Right renal cortex interstitium (tissue), 3 donors: ENCODE results near the gene EED. TPM values are rescaled to one million over a fixed set of nuclear protein-coding genes. Genes with fewer than 3 reads are reported as not detected.
"Not testable (repeated sequence)": the region's sequence is repeated elsewhere in the genome, so short reads cannot be mapped to it uniquely, and the experiment has no call there.

Experiments used
- DNase-seq, 3 donors: peaks; one replicate each; pipeline ENCODE4 v3.0.0-alpha.2; 2013; ENCODE audit warnings: low read depth in 3 of 3, low spot score in 2 of 3
- polyA plus RNA-seq, 3 donors: library from polyadenylated mRNA; unstranded; fragments of 120-200 nt; gene quantifications; one replicate each; pipeline ENCODE4 v1.2.1, GENCODE V29; 2013; ENCODE audit not compliant: insufficient read length in 3 of 3

EED gene
- polyA plus RNA-seq, 3 donors: 38.0 to 41.4 (median 38.3) TPM

DNA sequence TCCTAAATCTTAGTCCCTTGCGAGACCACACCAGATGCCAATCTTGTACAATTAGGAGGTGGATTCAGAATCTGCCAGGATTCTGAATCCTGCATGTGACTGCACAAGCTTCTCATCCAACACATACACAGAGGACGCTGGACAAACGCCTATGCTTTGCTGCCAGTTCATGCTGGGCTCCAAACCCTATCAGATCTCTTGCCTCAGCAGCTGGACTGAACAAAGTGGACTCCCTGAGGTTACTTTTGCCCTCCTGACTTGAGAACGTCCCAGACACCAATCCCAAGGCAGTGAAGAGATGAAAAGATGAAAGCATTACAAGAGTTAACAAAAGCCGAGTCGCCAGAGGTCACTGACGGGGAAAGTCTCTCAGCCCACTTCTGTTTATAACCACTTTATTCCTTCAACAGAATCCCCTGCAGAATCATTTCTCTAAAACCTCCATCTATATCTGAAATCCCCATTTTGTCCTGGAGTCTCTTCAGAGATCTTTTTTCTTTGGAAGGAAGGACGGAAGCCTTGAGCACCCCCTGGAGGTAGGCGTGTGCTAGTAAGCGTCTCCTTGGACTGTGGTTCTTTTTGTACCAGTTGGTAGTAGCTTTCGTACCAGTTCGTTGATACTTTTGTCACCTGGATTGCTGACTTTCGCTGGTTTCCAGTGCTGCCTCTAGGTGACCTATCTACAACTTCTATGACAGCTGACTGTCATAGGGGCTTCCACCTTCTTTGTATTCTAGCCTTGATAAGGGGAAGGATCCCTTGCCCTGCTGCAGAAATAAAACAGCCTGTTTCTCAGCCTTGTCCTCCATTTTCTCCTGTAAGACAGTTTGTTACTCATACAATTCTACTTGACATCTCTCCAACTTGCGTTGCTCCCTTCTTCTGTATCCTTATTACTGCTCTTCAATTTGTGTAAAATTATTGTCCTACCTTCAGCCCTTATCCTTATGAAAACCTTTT lies 26.1 kb upstream of the EED start:
- DNase-seq: peak in 1 of 3 donors; percentile 73

DNA sequence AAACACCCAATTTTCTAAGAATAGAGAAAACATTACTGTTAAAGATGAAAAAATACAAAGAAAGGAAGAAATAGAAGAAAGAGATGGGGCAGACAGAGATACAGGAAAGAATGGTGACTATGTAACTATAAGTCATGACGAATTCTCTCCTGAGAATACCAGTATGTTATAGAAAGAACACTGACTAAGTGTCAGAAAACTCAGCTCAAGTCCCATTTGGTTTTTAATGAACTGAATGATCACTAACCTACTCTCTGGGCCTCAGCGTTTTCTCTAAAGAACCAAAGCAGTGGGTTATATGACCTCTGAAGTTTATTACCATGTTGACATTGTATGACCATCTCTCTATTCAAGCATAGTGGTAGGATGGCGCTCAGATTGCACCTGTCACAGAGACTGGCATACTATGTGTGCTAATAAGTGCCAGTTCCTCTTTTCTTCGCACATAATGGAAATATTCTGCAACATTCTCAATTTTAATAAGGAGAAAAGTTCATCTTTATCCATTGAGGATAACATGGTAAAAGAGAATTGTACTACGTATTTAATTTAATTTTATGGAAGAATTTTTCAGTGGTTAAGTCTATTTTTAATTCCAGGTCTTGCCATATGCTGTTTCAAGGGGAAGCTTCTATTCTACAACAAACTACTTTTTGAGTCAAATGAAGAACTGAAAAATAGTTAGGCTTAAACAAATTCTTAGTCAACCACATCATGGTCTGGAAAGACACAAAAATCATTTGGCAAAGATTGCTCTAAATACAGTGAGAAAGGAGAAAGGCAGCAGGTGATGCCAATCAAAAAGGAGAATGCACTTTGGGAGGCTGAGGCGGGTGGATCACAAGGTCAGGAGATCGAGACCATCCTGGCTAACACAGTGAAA lies 25.0 kb upstream of the EED start:
- no peak for DNase-seq

DNA sequence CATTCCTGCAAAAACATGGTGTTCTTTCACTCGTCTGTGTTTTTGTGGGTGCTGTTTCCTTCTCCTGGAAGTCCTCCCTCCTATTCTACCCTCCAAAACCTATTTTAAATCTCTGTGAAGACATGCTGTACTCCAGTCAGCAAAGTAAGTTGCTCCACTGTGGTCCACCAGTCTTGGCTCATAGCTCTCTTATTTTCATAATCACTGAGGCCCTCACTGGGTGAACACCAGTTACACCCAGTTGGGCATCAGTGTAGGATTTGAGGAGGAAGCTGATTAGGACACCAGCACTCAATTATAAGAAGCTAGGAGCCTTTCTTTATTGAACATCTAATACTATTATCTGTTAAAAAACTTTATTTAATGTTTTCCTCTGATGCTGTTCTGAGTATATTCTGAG lies 23.9 kb upstream of the EED start:
- no peak for DNase-seq

DNA sequence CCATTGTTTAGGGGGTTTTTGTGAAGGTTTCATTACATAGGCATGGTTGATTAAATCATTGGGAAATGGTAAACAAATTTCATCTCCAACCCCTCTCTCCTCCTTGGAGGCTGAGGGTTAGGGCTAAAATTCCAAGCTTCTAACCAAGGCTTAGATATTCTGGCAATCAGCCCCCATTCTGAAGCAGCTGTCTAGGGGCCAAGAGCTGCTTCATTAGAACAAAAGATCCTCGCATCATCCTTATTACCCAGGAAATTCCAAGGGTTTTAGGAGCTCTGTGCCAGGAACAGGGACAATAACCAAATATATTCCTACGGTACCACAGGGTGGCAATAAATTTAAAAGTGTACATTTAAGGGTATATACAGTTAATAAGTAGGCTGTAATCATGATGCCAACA lies 22.5 kb upstream of the EED start:
- no peak for DNase-seq

DNA sequence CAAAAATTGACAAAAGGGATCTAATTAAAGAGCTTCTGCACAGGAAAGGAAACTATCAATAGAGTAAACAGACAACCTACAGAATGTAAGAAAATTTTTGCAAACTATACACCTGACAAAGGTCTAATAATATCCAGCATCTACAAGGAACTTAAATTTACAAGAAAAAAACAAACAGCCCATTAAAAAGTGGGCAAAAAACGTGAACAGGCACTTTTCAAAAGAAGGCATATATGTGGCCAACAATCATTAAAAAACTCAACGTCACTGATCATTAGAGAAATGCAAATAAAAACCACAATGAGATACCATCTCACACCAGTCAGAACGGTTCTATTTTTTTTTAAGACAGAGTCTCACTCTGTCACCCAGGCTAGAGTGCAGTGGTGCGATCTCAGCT lies 20.0 kb upstream of the EED start:
- DNase-seq: not testable (repeated sequence)

DNA sequence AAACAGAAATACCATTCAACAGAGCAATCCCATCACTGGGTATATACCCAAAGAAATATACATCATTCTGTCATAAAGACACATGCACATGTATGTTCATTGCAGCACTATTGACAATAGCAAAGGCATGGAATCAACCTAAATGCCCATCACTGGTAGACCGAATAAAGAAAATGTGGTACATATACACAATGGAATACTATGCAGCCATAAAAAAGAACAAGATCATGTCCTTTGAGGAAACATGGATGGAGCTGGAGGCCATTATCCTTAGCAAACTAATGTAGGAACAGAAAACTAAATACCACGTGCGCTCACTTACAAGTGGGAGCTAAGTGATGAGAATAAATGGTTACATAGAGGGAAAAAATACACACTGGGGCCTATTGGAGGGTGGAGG lies 19.2 kb upstream of the EED start:
- not testable (repeated sequence) for DNase-seq

DNA sequence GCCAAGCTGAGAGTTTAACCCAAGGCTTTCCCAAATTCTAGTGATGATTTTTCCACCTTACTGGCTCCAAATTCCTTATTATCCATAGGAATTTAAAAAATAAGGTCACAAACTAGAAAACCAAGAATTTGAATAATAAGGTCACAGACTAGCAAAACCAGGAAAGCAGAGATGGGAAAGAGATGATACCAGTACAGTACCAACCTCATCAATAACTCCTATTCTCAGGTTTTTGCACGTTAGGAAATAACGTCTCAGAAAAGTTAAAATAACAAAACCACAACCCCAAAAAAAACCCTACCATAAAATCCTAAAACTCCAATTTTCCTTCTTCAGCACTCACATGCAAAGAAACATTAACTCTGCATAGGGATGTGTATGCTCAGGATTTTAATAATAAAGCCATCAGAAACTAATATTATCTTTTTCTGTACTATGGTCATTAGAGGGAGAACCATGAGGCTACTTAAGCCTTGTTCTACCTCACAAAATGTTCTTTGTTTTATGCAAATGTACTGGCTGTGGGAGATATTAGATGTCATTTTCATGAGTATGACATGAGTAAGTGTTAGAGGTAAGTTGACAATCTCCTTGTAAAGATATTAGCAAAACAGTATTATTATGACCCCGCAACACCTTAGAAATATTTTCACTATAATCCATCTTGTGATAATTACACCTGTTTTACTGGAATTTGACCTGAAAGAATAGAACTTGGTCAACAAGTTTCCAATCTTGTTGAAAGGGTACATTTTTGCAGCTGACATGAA lies 16.1 kb upstream of the EED start:
- DNase-seq: no peak

DNA sequence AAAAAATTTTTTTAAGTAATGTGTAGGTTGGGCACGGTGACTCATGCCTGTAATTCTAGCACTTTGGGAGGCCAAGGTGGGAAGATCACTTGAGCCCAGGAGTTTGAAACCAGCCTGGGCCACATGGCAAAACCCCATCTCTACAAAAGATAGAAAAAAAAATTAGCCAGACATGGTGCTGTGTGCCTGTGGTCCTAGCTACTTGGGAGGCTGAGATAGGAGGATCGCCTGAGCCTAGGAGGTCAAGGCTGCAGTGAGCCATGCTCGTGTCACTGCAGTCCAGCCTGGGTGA lies 15.6 kb upstream of the EED start:
- not testable (repeated sequence) for DNase-seq

DNA sequence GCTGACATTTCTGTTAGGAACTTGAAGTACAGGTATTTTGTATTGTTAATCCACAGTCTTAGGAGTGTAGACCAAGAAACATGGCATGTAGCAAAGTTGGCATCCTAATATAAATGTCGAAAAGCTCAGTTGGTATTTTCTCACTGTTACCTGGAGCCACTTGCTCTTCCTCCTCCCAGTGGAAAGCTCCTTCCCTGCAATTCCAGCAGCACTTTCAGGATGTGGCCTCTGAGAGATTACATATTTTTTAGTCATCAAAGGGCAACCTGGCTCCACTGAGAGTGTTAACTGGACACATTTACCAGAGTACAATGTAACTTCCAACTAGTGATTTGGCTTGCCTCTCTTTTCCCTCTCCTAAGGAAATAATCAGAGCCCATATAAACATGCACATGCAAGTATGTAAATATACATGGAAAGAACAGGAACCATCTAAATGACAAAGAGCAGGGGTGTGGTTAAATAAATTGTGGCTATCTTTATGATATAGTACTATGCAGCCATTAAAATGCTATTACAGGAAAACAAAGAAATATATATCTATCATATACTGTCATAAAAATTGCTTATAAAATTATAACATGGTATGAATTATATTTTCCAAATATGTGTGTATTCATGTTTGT lies 14.3 kb upstream of the EED start:
- DNase-seq: no peak

DNA sequence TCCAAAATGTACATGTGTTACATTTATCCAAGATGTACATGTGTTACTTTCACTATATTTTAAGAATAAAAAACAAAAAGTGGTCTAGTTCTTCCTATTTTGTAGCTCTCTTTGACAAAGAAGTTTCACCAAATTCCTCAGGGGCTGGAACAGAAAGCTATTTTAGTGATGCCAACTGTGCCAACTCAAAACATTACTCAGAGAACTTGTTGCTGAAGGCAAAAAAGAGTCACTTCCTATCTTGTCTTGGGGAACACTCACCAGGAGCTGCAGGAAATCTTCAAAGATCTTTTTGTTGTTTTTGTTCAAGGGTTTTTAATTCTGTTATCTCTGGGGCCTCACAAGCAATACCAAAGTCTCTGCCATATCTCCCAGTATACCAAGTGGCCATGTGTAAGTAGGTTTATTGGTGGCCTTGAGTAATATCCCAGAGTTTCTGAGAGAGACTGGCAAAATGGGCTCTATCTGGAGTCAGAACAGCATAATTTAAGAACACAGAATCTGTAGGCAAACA lies 13.6 kb upstream of the EED start:
- no peak for DNase-seq

DNA sequence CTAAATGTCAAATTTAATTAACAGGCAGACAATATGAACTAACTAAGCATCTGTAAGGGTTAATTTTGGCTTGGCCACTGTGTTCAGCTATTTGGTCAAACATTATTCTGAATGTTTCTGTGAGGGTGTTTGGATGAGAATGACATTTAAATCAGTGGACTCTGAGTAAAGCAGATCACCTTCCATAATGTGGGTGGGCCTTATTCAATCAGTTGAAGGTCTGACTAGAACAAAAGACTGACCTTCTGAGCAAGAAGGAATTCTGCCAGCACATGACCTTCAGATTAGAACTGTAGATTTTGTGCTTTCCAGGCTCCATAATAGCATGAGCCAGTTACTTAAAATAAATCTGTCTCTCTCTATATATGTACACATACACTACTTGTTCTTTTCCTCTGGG lies 12.0 kb upstream of the EED start:
- DNase-seq: no peak

DNA sequence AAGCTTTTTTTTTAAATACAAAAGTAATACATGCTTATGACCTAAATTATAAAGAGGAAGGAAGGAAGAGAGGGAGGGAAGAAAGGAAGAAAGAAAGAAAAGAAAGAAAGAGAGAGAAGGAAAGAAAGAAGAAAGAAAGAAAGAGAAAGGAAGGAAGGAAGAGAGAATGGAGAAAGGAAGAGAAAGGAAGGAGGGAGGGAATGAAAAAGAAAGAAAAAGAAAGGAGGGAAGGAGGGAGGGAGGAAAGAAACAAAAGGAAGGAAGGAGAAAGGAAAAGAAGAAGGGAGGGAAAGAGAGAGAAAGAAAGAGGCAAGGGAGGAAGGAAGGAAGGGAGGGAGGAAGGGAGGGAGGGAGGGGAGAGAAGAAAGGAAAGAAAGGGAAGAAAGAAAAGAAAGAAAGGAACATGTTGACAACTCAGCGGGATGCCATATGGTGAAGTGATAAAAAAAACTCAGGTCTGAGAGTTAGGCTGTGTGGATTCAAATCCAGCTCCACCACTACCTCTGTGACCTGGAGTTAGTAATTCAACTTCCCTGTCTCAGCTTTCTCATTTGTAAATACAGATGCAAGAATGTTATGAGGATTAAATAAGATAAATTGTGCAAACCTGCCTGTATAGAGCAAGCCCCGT lies 9.6 kb upstream of the EED start:
- no peak for DNase-seq

DNA sequence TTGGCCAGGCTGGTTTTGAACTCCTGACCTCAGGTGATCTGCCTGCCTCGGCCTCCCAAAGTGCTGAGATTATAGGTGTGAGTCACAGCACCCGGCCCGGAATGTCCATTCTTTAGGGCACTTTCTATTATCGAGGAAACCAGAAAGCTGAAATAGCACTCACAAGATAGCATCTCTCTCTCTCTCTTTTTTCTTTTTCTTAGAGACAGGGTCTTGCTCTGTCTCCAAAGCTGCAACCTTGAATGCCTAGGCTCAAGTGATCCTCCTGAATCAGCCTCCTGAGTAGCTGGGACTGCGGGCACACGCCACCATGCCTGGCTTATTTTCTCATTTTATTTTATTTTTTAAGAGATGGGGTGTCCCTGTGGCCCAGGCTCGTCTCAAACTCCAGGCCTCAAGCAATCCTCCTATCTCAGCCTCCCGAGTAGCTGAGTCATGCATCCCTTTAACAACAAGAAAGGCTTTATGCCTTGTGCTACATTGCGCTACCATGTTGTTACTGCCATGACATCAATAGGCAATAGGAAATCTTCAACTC lies 7.2 kb upstream of the EED start:
- DNase-seq: no peak

DNA sequence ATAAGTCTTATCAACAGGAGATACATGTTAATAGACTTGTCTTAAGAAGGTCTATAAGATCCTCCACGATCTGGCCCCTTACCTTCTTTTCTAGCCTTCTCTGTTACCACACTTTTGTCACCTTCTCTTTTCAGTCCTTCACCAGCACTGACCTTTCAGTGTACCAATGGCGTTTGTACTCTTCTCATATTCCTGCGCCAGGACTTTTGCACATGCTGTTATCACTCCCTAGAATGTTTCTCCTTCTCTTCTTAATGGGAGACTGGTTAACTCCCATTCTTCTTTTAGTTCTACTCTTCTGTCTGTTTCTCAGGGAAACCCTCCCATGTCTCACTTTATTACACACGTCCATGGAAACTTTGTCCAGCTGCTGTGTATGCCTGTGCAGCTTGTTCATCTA lies 4.4 kb upstream of the EED start:
- no peak for DNase-seq

DNA sequence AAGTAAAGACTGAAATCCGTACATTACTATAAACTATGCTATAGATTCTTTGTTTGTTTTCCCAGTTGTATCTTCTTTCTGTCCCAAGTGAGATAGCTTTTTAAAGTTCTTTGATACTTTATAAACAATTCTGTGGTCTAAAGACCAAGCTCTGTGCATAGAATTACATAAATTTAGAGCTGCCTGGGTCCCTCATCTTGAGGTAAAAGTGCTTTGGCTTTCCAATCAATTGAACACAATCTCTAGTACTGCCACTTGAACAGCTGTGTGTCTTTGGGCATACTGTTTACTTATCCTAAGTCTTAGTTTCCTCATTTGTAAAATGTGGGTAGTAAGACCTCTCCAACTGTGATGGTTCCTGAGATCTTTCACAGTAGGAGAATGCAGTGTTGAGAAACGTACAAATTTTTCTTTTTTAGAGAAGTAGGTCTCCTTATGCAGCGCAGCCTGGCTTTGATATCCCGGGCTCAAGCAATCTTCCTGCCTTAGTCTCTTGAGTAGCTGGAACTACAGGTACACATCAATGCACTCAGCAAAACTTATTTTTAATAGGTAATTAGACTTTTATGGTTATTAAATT lies 2.5 kb upstream of the EED start:
- DNase-seq: no peak

DNA sequence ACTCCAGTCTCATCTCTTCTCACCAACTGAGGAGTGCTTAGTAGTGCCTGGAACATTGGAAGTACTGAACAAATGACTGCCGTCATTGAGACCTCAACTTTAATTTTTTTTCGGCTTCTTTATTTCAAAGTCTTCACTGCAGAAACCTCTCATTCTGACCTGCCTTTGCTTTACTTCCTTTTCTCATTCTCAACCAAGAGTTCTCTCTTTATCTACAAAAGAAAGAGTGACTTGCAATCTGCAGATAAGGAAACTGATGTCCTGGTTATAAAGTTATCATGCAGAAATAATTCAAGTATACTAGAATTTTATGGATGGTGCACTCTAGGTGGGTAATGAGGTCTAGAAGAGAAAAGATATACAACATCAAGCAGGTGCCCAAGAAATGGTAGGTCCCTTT lies 1.2 kb upstream of the EED start:
- no peak for DNase-seq

DNA sequence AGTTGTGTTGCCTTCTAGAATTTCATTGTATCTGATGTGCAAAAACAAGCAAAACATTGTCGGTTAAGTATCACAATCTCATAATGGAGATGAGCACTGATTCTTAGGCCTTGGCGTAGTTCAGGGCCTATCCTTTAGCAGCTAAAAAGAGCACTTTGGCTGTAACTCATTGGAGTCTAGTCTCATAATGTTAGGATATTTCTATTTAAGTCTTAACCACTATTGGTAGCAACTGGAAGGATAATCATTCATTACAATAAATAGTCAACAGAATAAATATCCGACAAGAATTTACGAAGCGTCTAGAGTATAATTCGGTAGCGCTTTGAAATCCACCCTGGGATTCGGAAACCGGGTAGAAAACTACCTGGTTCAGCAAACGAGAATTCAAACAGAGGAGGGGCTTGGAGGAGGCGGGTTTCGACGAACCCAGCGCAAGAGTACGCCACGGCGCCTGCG lies 461 bp upstream of the EED start:
- DNase-seq: no peak

DNA sequence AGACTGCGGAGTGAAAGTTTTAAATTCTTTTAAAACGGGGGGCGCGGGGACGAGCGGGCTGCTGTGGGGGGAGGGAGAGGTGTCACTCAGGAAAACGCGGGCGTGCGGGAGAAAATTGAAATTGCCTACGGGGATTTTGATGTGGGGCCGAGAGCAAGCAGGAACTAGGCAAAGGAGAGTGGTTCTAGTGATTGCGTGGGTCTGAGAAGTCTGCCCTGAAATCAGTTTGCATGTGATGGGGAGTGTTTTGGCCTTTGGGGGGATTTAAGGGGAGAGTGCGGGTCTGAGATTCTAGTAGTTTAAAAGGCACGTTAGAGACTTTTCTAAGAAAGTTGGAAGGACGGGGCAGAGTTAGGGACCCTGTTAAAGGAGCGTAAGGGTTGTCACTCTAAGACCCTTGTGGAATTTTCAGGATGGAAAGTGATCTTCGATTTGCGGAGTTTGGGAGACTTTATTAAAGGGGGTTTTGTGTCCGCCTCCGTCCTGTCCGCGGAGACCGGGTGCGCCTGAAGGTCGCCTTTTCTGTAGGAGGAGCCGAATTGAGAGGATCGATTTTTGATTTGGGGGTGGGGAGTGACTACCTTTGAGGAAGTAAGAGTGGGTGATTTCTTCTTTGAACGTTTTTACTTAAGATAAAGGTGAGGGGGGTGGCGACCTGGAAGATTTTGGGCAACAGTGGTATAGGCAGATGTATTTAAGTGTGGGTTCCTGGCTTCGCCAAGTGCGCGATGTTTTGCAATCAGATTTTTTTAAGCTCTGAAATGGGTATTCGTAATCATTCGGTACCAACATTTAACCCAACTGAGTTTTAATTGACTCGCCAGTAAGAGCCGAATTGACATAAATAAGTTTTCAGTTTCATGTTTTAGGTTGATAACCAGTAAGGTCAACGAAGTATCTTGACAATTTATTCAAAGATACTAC lies 1.1 kb downstream of the EED start:
- DNase-seq: peak in 1 of 3 donors; percentile 20
